Endodermal cell (in vitro differentiated cells): ENCODE measurements around the gene KIF5C. TPM values are rescaled to one million over a fixed set of nuclear protein-coding genes. Genes with fewer than 3 reads are reported as not detected.

Experiments
- DNase-seq: peaks from one replicate; pipeline ENCODE4 v3.0.0-alpha.2; 2017
- H3K27ac ChIP-seq: 2 replicates; pipeline ENCODE4 v1.5.1; 2013; ENCODE audit warnings: mild to moderate bottlenecking, low read depth, low read length, moderate library complexity
- H3K27me3 ChIP-seq: 2 replicates; pipeline ENCODE4 v1.6.1; 2013; ENCODE audit warnings: mild to moderate bottlenecking, low read length, moderate library complexity; ENCODE audit not compliant: insufficient read depth, control insufficient read depth, poor library complexity, severe bottlenecking
- H3K36me3 ChIP-seq: 2 replicates; pipeline ENCODE4 v1.7.0; 2013; ENCODE audit warnings: mild to moderate bottlenecking, low read length, moderate library complexity; ENCODE audit not compliant: control insufficient read depth, insufficient read depth
- H3K4me1 ChIP-seq: one replicate; pipeline ENCODE4 v1.7.0; 2013; ENCODE audit warnings: low read length; ENCODE audit not compliant: control insufficient read depth, insufficient read depth
- H3K4me3 ChIP-seq: 2 replicates; pipeline ENCODE4 v1.5.1; 2013; ENCODE audit warnings: mild to moderate bottlenecking, low read length, moderate library complexity
- H3K9ac ChIP-seq: 2 replicates; pipeline ENCODE4 v1.6.1; 2013; ENCODE audit warnings: mild to moderate bottlenecking, low read length, moderate library complexity; ENCODE audit not compliant: poor library complexity, severe bottlenecking; ENCODE audit errors: extremely low read depth
- H3K9me3 ChIP-seq: 2 replicates; pipeline ENCODE4 v1.6.1; 2013; ENCODE audit warnings: mild to moderate bottlenecking, low read length, moderate library complexity; ENCODE audit not compliant: control insufficient read depth
- H3K27ac Mint-ChIP-seq: 2 replicates; pipeline ENCODE4 v1.8.0; 2020; ENCODE audit warnings: mixed read lengths
- H3K27me3 Mint-ChIP-seq: 2 replicates; pipeline ENCODE4 v1.8.0; 2021; ENCODE audit warnings: mild to moderate bottlenecking, mixed read lengths; ENCODE audit not compliant: insufficient read depth
- H3K36me3 Mint-ChIP-seq: 2 replicates; pipeline ENCODE4 v1.8.0; 2020; ENCODE audit warnings: low read depth, mixed read lengths
- H3K4me1 Mint-ChIP-seq: 2 replicates; pipeline ENCODE4 v1.8.0; 2020; ENCODE audit warnings: mixed read lengths
- H3K4me3 Mint-ChIP-seq: 2 replicates; pipeline ENCODE4 v1.8.0; 2020; ENCODE audit warnings: mild to moderate bottlenecking, moderate library complexity, mixed read lengths
- H3K9me3 Mint-ChIP-seq: 2 replicates; pipeline ENCODE4 v1.8.0; 2020; ENCODE audit warnings: mild to moderate bottlenecking, mixed read lengths
- CTCF ChIP-seq: fragments of 200-600 bp; sonication (generic); conservative IDR thresholded peaks from 2 replicates; pipeline ENCODE4 v1.5.0; 2021; ENCODE audit warnings: antibody characterized with exemption, mild to moderate bottlenecking
- WGBS, 2 experiments: methylation state at CpG; one replicate each; pipeline versions ENCODE4 v1.1.5 to v1.1.7; 2013; ENCODE audit warnings: missing lambda C conversion rate in 2 of 2, mixed read lengths in 1 of 2; ENCODE audit not compliant: insufficient coverage in 1 of 2, insufficient read length in 1 of 2; 5-methylcytosine and 5-hydroxymethylcytosine counted together
- total RNA-seq, 2 donors: library from RNA; stranded (reverse); fragmentation: NEBNext Ultra II Directional in 1 of 2; extraction: Animal tissue kit (Norgen Biotek cat#: 25700) in 1 of 2; gene quantifications; 2 replicates in 1 of 2; 3 replicates in 1 of 2; pipeline ENCODE4 v1.2.1, GENCODE V29; 2021

Gene KIF5C
- total RNA-seq, 2 donors from 2014 or later, result 39.1 to 41.9 TPM

- H3K27me3 ChIP-seq, result peaks cover 91% of the 10 kb centered on the region
- peaks cover 22% of the 10 kb centered on the region for H3K36me3 Mint-ChIP-seq
- H3K4me3 Mint-ChIP-seq, result no peak overlapping the region
- peaks cover 58% of the 10 kb centered on the region for H3K36me3 ChIP-seq
- peak overlapping the region; percentile 42 for H3K27ac ChIP-seq
- H3K4me3 ChIP-seq, result no peak overlapping the region
- H3K27me3 Mint-ChIP-seq, result peaks cover 18% of the 10 kb centered on the region
- WGBS, 2 experiments, result 84 to 90% methylated on average over 7 of the region's 7 CpGs
- no peak for TF ChIP-seq CTCF
- no peaks in the 10 kb centered on the region for H3K9me3 ChIP-seq
- H3K9me3 Mint-ChIP-seq, result no peaks in the 10 kb centered on the region
- no peak overlapping the region for H3K9ac ChIP-seq
- H3K27ac Mint-ChIP-seq, result no peak overlapping the region
- DNase-seq, result no peak
- peaks cover 12% of the 10 kb centered on the region for H3K4me1 Mint-ChIP-seq
- peaks cover 5% of the 10 kb centered on the region for H3K4me1 ChIP-seq
Measured at GRCh38 chr2:148932536-148932935, 57.5 kb downstream of the KIF5C start.

- peaks cover 58% of the 10 kb centered on the region for H3K36me3 ChIP-seq
- no peak overlapping the region for H3K9ac ChIP-seq
- no peak overlapping the region for H3K4me3 ChIP-seq
- DNase-seq, result no peak
- H3K4me3 Mint-ChIP-seq, result no peak overlapping the region
- 96% methylated on average over 4 to 7 of the region's 7 CpGs for WGBS, 2 experiments
- H3K9me3 Mint-ChIP-seq, result no peaks in the 10 kb centered on the region
- TF ChIP-seq CTCF, result no peak
- peaks cover under 1% of the 10 kb centered on the region for H3K4me1 ChIP-seq
- H3K27me3 Mint-ChIP-seq, result peaks cover 18% of the 10 kb centered on the region
- H3K9me3 ChIP-seq, result no peaks in the 10 kb centered on the region
- H3K36me3 Mint-ChIP-seq, result peaks cover 22% of the 10 kb centered on the region
- H3K27ac ChIP-seq, result no peak overlapping the region
- H3K27me3 ChIP-seq, result peaks cover 97% of the 10 kb centered on the region
- H3K4me1 Mint-ChIP-seq, result peaks cover 5% of the 10 kb centered on the region
- no peak overlapping the region for H3K27ac Mint-ChIP-seq
Measured at GRCh38 chr2:148933456-148933855, 58.4 kb downstream of the KIF5C start.

- Histone ChIP-seq H3K36me3 (peaks cover 41% of the 10 kb centered on the region), H3K9me3 (no peaks in the 10 kb centered on the region), H3K4me1 (no peaks in the 10 kb centered on the region), H3K27me3 (peaks cover 100% of the 10 kb centered on the region), H3K9ac (no peak overlapping the region), H3K27ac (no peak overlapping the region), H3K4me3 (no peak overlapping the region)
- H3K36me3 Mint-ChIP-seq, result peaks cover 11% of the 10 kb centered on the region
- H3K27me3 Mint-ChIP-seq, result peaks cover 4% of the 10 kb centered on the region
- no peaks in the 10 kb centered on the region for H3K4me1 Mint-ChIP-seq
- no peaks in the 10 kb centered on the region for H3K9me3 Mint-ChIP-seq
- no peak for TF ChIP-seq CTCF
- WGBS, 2 experiments, result 97 to 100% methylated on average over 5 of the region's 5 CpGs
- no peak overlapping the region for H3K4me3 Mint-ChIP-seq
- DNase-seq, result no peak
- no peak overlapping the region for H3K27ac Mint-ChIP-seq
Measured at GRCh38 chr2:148935791-148936190, 60.8 kb downstream of the KIF5C start.
